ENCODE data around the gene LEFTY1. TPM values are rescaled to one million over a fixed set of nuclear protein-coding genes. Genes with fewer than 3 reads are reported as not detected.

The LEFTY1 gene
- total RNA-seq, 4 donors from 2014 or later: 0.34 to 0.57 TPM; not detected in 2

DNA sequence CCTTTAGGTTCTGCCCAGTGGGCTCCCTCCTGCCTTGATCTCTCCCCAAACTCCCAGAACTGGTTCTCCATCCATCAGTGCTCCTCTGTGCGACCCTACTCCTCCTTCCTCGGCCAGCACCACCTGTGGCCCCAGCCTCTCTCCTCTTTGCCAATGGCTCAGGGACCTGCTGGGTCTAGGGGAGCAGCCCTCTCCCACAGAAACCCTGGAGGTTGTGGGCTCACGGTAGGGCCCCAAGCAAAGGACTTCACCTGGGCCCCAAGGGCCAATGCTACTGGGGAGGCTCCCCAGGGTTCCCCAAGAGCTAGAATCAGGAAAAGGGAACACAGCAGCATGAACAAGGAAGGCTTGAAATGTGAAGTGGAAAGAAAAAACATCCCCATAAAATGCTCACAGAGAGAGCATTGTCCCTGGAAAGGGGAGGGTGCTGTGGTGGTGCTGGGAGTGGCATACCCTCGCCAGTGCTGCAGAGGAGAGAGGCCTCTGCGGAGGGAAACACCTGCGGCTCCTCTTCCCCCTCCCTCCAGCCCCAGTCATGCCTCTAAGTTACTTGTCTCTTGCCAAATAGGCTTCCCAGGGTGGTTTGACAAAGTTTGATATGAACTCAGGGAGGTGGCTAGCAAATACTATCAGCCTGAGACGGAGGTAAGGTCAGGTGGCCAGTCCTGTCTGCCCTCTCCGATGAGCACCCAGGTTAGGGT is 9.3 kb downstream of the LEFTY1 start:
- TF ChIP-seq, protein P1, sequence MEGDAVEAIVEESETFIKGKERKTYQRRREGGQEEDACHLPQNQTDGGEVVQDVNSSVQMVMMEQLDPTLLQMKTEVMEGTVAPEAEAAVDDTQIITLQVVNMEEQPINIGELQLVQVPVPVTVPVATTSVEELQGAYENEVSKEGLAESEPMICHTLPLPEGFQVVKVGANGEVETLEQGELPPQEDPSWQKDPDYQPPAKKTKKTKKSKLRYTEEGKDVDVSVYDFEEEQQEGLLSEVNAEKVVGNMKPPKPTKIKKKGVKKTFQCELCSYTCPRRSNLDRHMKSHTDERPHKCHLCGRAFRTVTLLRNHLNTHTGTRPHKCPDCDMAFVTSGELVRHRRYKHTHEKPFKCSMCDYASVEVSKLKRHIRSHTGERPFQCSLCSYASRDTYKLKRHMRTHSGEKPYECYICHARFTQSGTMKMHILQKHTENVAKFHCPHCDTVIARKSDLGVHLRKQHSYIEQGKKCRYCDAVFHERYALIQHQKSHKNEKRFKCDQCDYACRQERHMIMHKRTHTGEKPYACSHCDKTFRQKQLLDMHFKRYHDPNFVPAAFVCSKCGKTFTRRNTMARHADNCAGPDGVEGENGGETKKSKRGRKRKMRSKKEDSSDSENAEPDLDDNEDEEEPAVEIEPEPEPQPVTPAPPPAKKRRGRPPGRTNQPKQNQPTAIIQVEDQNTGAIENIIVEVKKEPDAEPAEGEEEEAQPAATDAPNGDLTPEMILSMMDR (IDR thresholded peaks at IDR 0.05; ENCODE audit: low read depth): no peak

- TF ChIP-seq, protein P1 (IDR thresholded peaks at IDR 0.05; ENCODE audit: low read depth): no peak
Measured at GRCh38 chr1:225878282-225878681, 10.7 kb downstream of the LEFTY1 start.

- TF ChIP-seq, protein P1 (IDR thresholded peaks at IDR 0.05; ENCODE audit: low read depth): no peak
Measured at GRCh38 chr1:225877580-225877979, 11.4 kb downstream of the LEFTY1 start.

DNA sequence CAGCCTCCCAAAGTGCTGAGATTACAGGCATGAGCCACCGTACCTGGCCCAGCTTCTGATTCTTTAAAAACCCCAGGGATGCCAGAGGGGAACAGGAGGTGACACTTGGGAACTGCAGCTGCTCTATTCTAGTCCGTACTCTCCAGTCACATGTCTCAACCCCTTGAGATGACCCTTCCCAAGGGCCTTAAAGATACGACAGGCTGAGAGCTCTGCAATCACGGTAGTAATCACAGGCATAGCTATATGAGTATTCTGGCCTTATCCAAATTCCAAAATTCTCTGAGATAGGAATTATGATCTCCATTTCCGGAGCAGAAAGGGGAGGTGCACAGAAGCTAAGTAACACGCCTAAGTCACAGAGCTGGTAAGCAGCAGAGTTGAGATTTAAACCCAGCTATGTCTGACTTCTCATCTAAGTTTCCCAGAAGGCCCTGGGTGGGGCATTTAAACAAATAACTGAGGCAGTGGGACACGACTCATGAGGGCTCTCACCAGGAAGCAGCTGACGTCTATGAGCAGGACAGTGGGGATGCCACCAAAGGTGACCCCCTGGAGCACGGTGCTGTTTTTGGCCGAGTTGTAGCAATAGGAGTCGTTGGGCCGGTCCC is 11.9 kb downstream of the LEFTY1 start:
- TF ChIP-seq, protein P1 (IDR thresholded peaks at IDR 0.05; ENCODE audit: low read depth): no peak

DNA sequence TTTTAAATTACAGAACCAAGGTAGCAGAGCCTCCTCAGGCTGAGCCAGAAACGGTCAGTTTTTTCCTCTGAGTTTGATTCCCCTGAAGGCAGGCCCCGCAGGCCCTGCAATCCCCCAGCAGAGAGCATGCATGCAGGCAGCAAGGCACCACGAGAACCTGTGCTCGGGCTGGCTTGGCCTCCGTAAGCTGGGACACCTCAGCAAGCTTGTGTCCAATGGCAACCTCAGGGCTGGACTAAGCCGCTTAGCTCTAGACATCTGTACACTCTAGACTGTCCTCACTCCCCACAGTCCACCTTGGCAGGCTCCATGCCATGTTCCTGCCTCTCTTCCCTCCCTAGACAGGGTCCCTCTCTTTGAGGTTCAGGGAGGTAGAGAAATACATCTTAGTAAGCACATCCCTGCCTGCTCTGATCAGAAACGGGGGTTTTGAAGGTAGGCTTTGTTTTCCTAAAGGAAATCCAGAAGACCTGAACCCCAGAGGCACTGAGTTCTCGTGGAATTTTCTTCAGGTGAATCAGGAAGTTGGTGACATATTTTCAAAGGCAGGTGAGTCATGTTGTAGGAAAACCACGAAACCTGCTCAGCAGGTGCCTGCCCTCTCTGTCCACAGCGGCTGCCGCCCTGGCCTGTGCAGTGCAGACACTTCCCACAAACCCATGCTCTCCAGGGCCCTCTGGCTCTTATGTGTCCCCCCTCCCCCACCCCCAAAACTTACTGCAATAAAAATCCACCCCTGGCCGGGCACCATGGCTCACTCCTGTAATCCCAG is 13.7 kb downstream of the LEFTY1 start:
- TF ChIP-seq, protein P1 (IDR thresholded peaks at IDR 0.05; ENCODE audit: low read depth): no peak

- TF ChIP-seq, protein P1 (IDR thresholded peaks at IDR 0.05; ENCODE audit: low read depth): no peak
Measured at GRCh38 chr1:225874431-225874830, 14.5 kb downstream of the LEFTY1 start.

DNA sequence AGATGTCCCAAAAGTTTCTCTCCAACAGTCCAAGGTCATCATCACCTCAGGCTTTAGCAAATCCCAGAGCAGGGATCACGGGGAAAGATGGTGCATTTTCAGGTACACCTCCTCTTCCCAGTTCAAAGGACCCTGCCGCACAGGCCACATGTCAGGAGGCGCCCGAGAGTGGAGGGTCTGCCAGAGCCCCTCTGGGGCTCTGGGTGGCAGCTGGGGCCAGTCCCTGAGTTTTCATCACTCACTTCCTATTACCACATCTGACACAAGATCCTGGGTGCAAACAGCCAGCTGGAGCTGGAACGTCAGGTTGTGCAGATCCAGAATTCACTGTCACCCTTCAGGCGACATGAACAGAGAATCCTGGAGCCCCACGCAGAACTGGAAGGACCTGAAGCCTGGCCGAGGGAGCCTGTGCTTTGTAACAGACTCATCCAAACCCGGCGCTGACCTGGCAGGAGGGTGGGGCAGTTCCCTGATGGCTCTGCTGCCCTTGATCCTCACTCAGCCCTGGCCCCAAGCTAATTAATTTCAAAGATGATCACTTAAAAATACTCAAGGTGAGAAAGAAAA is 15.6 kb downstream of the LEFTY1 start:
- TF ChIP-seq, protein P1 (IDR thresholded peaks at IDR 0.05; ENCODE audit: low read depth): no peak
